Smooth muscle cell (in vitro differentiated cells): ENCODE results near the gene KBTBD7. TPM values are rescaled to one million over a fixed set of nuclear protein-coding genes. Genes with fewer than 3 reads are reported as not detected.
"Not testable (repeated sequence)": the region's sequence is repeated elsewhere in the genome, so short reads cannot be mapped to it uniquely, and the experiment has no call there.

Experiments
- DNase-seq: peaks from one replicate; lab custom pipeline; 2025; ENCODE audit not compliant: unreplicated experiment; lab: John Stamatoyannopoulos, UW
- H2AFZ ChIP-seq: fragments of 200-600 bp; sonication (generic); 2 replicates; pipeline ENCODE4 v1.6.0; 2016; ENCODE audit warnings: antibody characterized with exemption, low read depth, mild to moderate bottlenecking
- H3F3A ChIP-seq: fragments of 200-600 bp; sonication (generic); 2 replicates; pipeline ENCODE4 v1.6.0; 2017; ENCODE audit warnings: antibody characterized with exemption, low read depth
- H3K27ac ChIP-seq: fragments of 200-600 bp; sonication (generic); 2 replicates; pipeline ENCODE4 v1.5.1; 2016; ENCODE audit warnings: low read depth, mild to moderate bottlenecking
- H3K27me3 ChIP-seq: fragments of 200-600 bp; sonication (generic); 2 replicates; pipeline ENCODE4 v1.6.1; 2016; ENCODE audit warnings: low read depth, mild to moderate bottlenecking
- H3K36me3 ChIP-seq: fragments of 200-600 bp; sonication (generic); 2 replicates; pipeline ENCODE4 v1.5.1; 2016; ENCODE audit warnings: low read depth
- H3K4me1 ChIP-seq: fragments of 200-600 bp; sonication (generic); 2 replicates; pipeline ENCODE4 v1.5.1; 2016; ENCODE audit warnings: low read depth
- H3K4me2 ChIP-seq: fragments of 200-600 bp; sonication (generic); 2 replicates; pipeline ENCODE4 v1.6.0; 2016; ENCODE audit warnings: mild to moderate bottlenecking
- H3K4me3 ChIP-seq: fragments of 200-600 bp; sonication (generic); 2 replicates; pipeline ENCODE4 v1.5.1; 2016; ENCODE audit warnings: mild to moderate bottlenecking
- H3K79me2 ChIP-seq: fragments of 200-600 bp; sonication (generic); 2 replicates; pipeline ENCODE4 v1.6.0; 2016; ENCODE audit warnings: low read depth, mild to moderate bottlenecking
- H3K9ac ChIP-seq: fragments of 200-600 bp; sonication (generic); 2 replicates; pipeline ENCODE4 v1.6.0; 2016; ENCODE audit warnings: low read depth
- H3K9me3 ChIP-seq: fragments of 200-600 bp; sonication (generic); replicated peaks from 2 replicates; pipeline ENCODE4 v1.5.1; 2016; ENCODE audit warnings: low read depth
- H4K20me1 ChIP-seq: fragments of 200-600 bp; sonication (generic); 2 replicates; pipeline ENCODE4 v1.6.0; 2016; ENCODE audit warnings: low read depth
- WGBS: methylation state at CpG from one replicate; pipeline ENCODE4 v1.1.7; 2016; ENCODE audit warnings: low lambda C conversion rate; 5-methylcytosine and 5-hydroxymethylcytosine counted together
- polyA plus RNA-seq: library from polyadenylated mRNA; unstranded; fragments of >200 nt; fragmentation: Nextera tagmentation; extraction: Ambion mirVana; gene quantifications from 2 replicates; pipeline ENCODE4 v1.2.1, GENCODE V29; 2016
- total RNA-seq: library from RNA; depleted of rRNA; stranded (reverse); fragments of >200 nt; gene quantifications from 2 replicates; pipeline ENCODE4 v1.2.3, GENCODE V29; 2014
- TF ChIP-seq, protein P1 (sequence below): fragments of 200-600 bp; sonication (generic); IDR thresholded peaks from 2 replicates; pipeline ENCODE4 v1.5.1; 2017; ENCODE audit warnings: borderline replicate concordance, mild to moderate bottlenecking, antibody characterized with exemption; ENCODE audit not compliant: insufficient read depth, poor library complexity, severe bottlenecking

The KBTBD7 gene
- total and polyA plus RNA-seq, 2 experiments from 2014 or later = 3.9 to 6.7 TPM

DNA sequence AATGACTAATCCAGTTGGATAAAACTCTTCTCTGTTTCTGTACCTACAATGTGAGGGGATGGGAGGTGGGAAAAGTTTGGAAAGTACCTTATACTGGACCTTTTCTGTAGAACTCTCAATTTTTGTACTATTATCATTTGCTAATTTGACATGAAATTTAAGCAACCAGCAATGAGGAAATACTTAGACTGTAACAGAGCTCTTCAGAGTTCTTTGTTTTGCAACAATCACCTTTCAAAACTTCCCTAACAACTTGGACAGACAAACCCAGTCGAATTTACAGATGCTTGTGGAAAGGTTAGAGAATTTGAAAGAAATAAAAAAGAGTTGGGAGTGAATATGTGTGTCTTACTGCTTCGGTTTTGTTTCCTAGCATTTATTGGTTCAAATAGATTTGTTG is 16.8 kb downstream of the KBTBD7 start:
- Histone ChIP-seq H3F3A (no peaks in the 10 kb centered on the region), H4K20me1 (no peaks in the 10 kb centered on the region)
- DNase-seq = no peak

DNA sequence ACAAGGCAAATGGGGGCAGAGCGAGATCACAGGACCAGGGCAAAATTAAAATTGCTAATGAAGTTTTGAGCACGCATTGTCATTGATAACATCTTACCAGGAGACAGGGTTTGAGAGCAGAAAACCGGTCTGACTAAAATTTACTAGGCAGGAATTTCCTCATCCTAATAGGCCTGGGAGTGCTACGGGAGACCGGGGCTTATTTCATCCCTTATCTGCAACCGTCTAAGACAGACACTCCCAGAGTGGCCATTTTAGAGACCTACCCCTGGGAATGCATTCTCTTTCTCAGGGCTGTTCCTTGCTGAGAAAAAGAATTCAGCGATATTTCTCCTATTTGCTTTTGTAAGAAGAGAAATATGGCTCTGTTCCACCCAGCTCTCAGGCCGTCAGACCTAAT is 18.8 kb downstream of the KBTBD7 start:
- not testable (repeated sequence) for H3K4me3 ChIP-seq, H4K20me1 ChIP-seq, H2AFZ ChIP-seq, H3K9me3 ChIP-seq, H3K27ac ChIP-seq, H3F3A ChIP-seq, H3K36me3 ChIP-seq, H3K4me2 ChIP-seq, DNase-seq, H3K79me2 ChIP-seq, H3K9ac ChIP-seq, H3K27me3 ChIP-seq, H3K4me1 ChIP-seq
- WGBS = 90% methylated on average over 8 of the region's 8 CpGs

More for the DNA sequence above, 16.8 kb downstream of the KBTBD7 start:
- no peaks in the 10 kb centered on the region for H3K79me2 ChIP-seq
- H3K4me3 ChIP-seq = no peak overlapping the region
- no peaks in the 10 kb centered on the region for H3K27me3 ChIP-seq
- no peak overlapping the region for H3K27ac ChIP-seq
- H3K9me3 ChIP-seq = peaks cover 4% of the 10 kb centered on the region
- no peak overlapping the region for H2AFZ ChIP-seq
- whole genome bisulfite sequencing = 43% methylated on average over 2 of the region's 2 CpGs
- H3K4me1 ChIP-seq = no peaks in the 10 kb centered on the region
- H3K9ac ChIP-seq = no peak overlapping the region
- TF ChIP-seq, protein P1, sequence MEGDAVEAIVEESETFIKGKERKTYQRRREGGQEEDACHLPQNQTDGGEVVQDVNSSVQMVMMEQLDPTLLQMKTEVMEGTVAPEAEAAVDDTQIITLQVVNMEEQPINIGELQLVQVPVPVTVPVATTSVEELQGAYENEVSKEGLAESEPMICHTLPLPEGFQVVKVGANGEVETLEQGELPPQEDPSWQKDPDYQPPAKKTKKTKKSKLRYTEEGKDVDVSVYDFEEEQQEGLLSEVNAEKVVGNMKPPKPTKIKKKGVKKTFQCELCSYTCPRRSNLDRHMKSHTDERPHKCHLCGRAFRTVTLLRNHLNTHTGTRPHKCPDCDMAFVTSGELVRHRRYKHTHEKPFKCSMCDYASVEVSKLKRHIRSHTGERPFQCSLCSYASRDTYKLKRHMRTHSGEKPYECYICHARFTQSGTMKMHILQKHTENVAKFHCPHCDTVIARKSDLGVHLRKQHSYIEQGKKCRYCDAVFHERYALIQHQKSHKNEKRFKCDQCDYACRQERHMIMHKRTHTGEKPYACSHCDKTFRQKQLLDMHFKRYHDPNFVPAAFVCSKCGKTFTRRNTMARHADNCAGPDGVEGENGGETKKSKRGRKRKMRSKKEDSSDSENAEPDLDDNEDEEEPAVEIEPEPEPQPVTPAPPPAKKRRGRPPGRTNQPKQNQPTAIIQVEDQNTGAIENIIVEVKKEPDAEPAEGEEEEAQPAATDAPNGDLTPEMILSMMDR = no peak
- no peak overlapping the region for H3K4me2 ChIP-seq
- no peaks in the 10 kb centered on the region for H3K36me3 ChIP-seq

DNA sequence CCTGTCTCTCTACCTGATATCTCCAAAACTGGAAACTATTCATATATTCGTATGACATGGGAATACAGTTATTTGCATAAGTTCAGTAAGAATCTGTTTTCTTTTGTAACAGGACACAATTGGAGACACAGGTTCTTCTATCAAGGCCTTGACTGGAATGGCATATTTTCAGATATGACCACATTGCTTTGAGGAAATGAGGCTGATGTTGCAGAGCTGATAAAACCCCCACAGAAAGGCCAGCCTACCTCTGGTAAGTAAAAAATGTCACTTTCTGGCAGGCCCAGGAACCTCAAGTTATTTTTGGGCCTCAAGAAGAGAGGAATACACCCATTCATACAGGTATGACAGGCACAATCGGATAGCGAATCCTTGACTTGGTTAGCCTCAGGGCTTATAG is 32.2 kb downstream of the KBTBD7 start:
- no peaks in the 10 kb centered on the region for H4K20me1 ChIP-seq
- no peak overlapping the region for H2AFZ ChIP-seq
- no peaks in the 10 kb centered on the region for H3K36me3 ChIP-seq
- no peak for DNase-seq
- no peak overlapping the region for H3K9ac ChIP-seq
- TF ChIP-seq, protein P1 = no peak
- no peak overlapping the region for H3K4me3 ChIP-seq
- H3K27ac ChIP-seq = no peak overlapping the region
- H3K9me3 ChIP-seq = no peaks in the 10 kb centered on the region
- H3F3A ChIP-seq = no peaks in the 10 kb centered on the region
- 93% methylated on average over 3 of the region's 3 CpGs for WGBS
- H3K4me1 ChIP-seq = no peaks in the 10 kb centered on the region
- no peak overlapping the region for H3K4me2 ChIP-seq
- H3K79me2 ChIP-seq = no peaks in the 10 kb centered on the region
- H3K27me3 ChIP-seq = no peaks in the 10 kb centered on the region

DNA sequence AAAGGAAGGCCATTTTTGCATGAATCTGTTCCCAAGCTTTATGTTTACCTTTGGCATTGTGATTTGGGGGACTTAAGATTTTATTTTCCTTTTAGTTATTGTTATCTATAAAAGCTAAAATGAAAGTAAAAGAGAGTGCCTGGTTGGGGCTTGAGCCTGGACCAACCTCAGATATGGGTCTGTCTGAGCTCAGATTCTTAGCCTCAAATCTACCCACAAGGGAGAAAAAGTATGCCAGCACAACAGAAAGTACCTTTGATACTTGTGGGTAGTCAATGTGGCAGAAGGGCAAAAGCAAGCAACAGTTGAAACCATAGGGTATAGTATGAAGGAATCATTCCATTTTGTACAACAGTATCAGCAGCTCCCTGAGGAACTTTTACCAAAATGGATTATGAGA is 35.2 kb downstream of the KBTBD7 start:
- Histone ChIP-seq H3K4me2 (no peak overlapping the region), H3K9ac (no peak overlapping the region), H3K36me3 (no peaks in the 10 kb centered on the region), H3K79me2 (no peaks in the 10 kb centered on the region), H3K9me3 (no peaks in the 10 kb centered on the region), H3K27me3 (no peaks in the 10 kb centered on the region), H2AFZ (no peak overlapping the region), H4K20me1 (no peaks in the 10 kb centered on the region), H3K4me1 (no peaks in the 10 kb centered on the region), H3K27ac (no peak overlapping the region), H3K4me3 (no peak overlapping the region), H3F3A (no peaks in the 10 kb centered on the region)
- no peak for DNase-seq
- TF ChIP-seq, protein P1 = no peak
